Sigmoid colon (tissue), 3 donors: ENCODE results near the gene CDA.

Source experiments
- POLR2A ChIP-seq, 2 donors: fragments of 450-650 bp; IDR thresholded peaks; one replicate each; pipeline ENCODE4 v1.6.1; 2016; ENCODE audit warnings: antibody characterized with exemption in 2 of 2, mild to moderate bottlenecking in 2 of 2, moderate library complexity in 2 of 2
- TF ChIP-seq, protein P1 (sequence below), 4 experiments: fragments of 450-650 bp in 3 of 4; fragments of 200-600 bp in 1 of 4; IDR thresholded peaks; one replicate each; pipeline ENCODE4 v1.5.1; 2016 to 2019; ENCODE audit warnings: antibody characterized with exemption in 4 of 4, mild to moderate bottlenecking in 3 of 4, moderate library complexity in 2 of 4

DNA sequence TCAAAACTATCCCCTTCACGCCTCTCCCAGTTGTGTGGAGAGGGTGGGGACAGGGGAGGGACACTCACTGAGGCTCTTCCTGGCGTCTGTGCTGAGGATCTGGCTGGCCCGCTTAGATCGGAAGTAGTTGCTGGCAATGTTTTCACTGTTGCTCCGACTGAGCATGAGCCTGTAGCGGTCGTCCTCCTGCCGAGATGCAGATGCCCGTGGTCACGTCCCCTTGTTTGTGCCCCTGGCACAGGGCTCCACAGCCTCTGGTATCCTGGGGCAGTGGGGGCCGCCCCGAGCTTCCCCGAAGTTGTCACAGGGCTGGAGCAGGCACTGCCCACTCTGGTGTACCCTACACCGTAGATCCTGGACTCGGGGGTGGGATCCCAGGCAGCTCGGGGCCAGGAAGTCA, 77.2 kb downstream of the CDA start:
- TF ChIP-seq, protein P1, sequence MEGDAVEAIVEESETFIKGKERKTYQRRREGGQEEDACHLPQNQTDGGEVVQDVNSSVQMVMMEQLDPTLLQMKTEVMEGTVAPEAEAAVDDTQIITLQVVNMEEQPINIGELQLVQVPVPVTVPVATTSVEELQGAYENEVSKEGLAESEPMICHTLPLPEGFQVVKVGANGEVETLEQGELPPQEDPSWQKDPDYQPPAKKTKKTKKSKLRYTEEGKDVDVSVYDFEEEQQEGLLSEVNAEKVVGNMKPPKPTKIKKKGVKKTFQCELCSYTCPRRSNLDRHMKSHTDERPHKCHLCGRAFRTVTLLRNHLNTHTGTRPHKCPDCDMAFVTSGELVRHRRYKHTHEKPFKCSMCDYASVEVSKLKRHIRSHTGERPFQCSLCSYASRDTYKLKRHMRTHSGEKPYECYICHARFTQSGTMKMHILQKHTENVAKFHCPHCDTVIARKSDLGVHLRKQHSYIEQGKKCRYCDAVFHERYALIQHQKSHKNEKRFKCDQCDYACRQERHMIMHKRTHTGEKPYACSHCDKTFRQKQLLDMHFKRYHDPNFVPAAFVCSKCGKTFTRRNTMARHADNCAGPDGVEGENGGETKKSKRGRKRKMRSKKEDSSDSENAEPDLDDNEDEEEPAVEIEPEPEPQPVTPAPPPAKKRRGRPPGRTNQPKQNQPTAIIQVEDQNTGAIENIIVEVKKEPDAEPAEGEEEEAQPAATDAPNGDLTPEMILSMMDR (IDR thresholded peaks at IDR 0.05), result no peak
- no peak for TF ChIP-seq POLR2A (IDR thresholded peaks at IDR 0.05)
